Liver (tissue), 9 donors: ENCODE data around the gene ADAM10. TPM values are rescaled to one million over a fixed set of nuclear protein-coding genes. Genes with fewer than 3 reads are reported as not detected.

Experiments used
- DNase-seq: peaks from one replicate; pipeline ENCODE4 v3.0.0-alpha.2; 2017; ENCODE audit warnings: low spot score
- H3K27ac ChIP-seq, 2 donors: one replicate each; pipeline ENCODE4 v1.7.0; 2013; ENCODE audit warnings: inconsistent platforms in 2 of 2, low read length in 2 of 2, control low read depth in 1 of 2, low read depth in 1 of 2, mild to moderate bottlenecking in 1 of 2
- H3K27me3 ChIP-seq, 4 donors: one replicate each; pipeline versions ENCODE4 v1.6.1 to v1.7.0; 2013; ENCODE audit warnings: low read length in 3 of 4, inconsistent platforms in 1 of 4, mild to moderate bottlenecking in 1 of 4, moderate library complexity in 1 of 4; ENCODE audit not compliant: control insufficient read depth in 4 of 4, insufficient read depth in 4 of 4
- H3K36me3 ChIP-seq, 4 donors: one replicate each; pipeline versions ENCODE4 v1.6.1 to v1.7.0; 2013; ENCODE audit warnings: low read length in 3 of 4, mild to moderate bottlenecking in 3 of 4, low read depth in 1 of 4, moderate library complexity in 1 of 4; ENCODE audit not compliant: control insufficient read depth in 4 of 4, insufficient read depth in 3 of 4
- H3K4me1 ChIP-seq, 4 donors: one replicate each; pipeline versions ENCODE4 v1.6.1 to v1.7.0; 2013; ENCODE audit warnings: low read length in 3 of 4, mild to moderate bottlenecking in 3 of 4, moderate library complexity in 1 of 4; ENCODE audit not compliant: control insufficient read depth in 4 of 4, insufficient read depth in 4 of 4
- H3K4me3 ChIP-seq, 3 donors: one replicate each; pipeline versions ENCODE4 v1.6.1 to v1.7.0; 2013; ENCODE audit warnings: low read length in 3 of 3, control low read depth in 1 of 3, low read depth in 1 of 3, mild to moderate bottlenecking in 1 of 3
- H3K9ac ChIP-seq, 2 donors: one replicate each; pipeline ENCODE4 v1.7.0; 2013; ENCODE audit warnings: low read length in 2 of 2, mild to moderate bottlenecking in 2 of 2, moderate library complexity in 2 of 2, control low read depth in 1 of 2, low read depth in 1 of 2
- H3K9me3 ChIP-seq, 4 donors: one replicate each; pipeline versions ENCODE4 v1.6.1 to v1.7.0; 2013; ENCODE audit warnings: low read length in 3 of 4; ENCODE audit not compliant: control insufficient read depth in 4 of 4
- EGR1 ChIP-seq, 2 donors: IDR thresholded peaks; 2 replicates each; pipeline ENCODE4 v1.6.1; 2016 to 2018; ENCODE audit warnings: antibody characterized with exemption in 2 of 2, low read depth in 2 of 2
- FOXA1 ChIP-seq: IDR thresholded peaks from 2 replicates; pipeline ENCODE4 v1.6.1; 2016; ENCODE audit warnings: antibody characterized with exemption
- FOXA2 ChIP-seq: IDR thresholded peaks from 2 replicates; pipeline ENCODE4 v1.6.1; 2016; ENCODE audit warnings: antibody characterized with exemption
- HNF4A ChIP-seq, 2 donors: conservative IDR thresholded peaks; 2 replicates each; pipeline ENCODE4 v1.6.1; 2016; ENCODE audit warnings: antibody characterized with exemption in 2 of 2, mild to moderate bottlenecking in 2 of 2
- HNF4G ChIP-seq: IDR thresholded peaks from 2 replicates; pipeline ENCODE4 v1.6.1; 2016; ENCODE audit warnings: antibody characterized with exemption
- JUND ChIP-seq, 2 donors: IDR thresholded peaks; 2 replicates each; pipeline ENCODE4 v1.6.1; 2016; ENCODE audit warnings: antibody characterized with exemption in 2 of 2
- NR2F2 ChIP-seq: IDR thresholded peaks from 2 replicates; pipeline ENCODE4 v1.6.1; 2016; ENCODE audit warnings: antibody characterized with exemption
- RAD21 ChIP-seq, 2 donors: IDR thresholded peaks; 2 replicates each; pipeline ENCODE4 v1.6.1; 2016; ENCODE audit warnings: antibody characterized with exemption in 2 of 2, mild to moderate bottlenecking in 2 of 2
- RXRA ChIP-seq, 2 donors: IDR thresholded peaks; 2 replicates each; pipeline ENCODE4 v1.6.1; 2017 to 2018; ENCODE audit warnings: antibody characterized with exemption in 2 of 2, mild to moderate bottlenecking in 1 of 2
- SP1 ChIP-seq: IDR thresholded peaks from 2 replicates; pipeline ENCODE4 v1.6.1; 2018; ENCODE audit warnings: antibody characterized with exemption, mild to moderate bottlenecking
- TAF1 ChIP-seq: conservative IDR thresholded peaks from 2 replicates; pipeline ENCODE4 v1.6.1; 2016; ENCODE audit warnings: antibody characterized with exemption, mild to moderate bottlenecking
- YY1 ChIP-seq: IDR thresholded peaks from 2 replicates; pipeline ENCODE4 v1.6.1; 2016; ENCODE audit warnings: antibody characterized with exemption, mild to moderate bottlenecking
- WGBS: extraction: QIAGEN DNeasy Blood & Tissue Kit; methylation state at CpG from one replicate; pipeline ENCODE4 v1.1.7; 2013; 5-methylcytosine and 5-hydroxymethylcytosine counted together
- polyA plus RNA-seq, 2 donors: library from polyadenylated mRNA; stranded (reverse) in 1 of 2; unstranded in 1 of 2; fragments of 200-250 nt in 1 of 2; fragments of >200 nt in 1 of 2; fragmentation: Nextera tagmentation in 1 of 2; extraction: Ambion mirVana in 1 of 2; gene quantifications; one replicate each; pipeline versions ENCODE4 v1.2.1 to v1.2.3, GENCODE V29; 2013 to 2015
- total RNA-seq, 2 donors: library from RNA; depleted of rRNA; stranded (reverse); fragments of >200 nt; gene quantifications; one replicate each; pipeline ENCODE4 v1.2.3, GENCODE V29; 2014
- TF ChIP-seq, protein P1 (sequence below): IDR thresholded peaks from 2 replicates; pipeline ENCODE4 v1.6.1; 2016; ENCODE audit warnings: antibody characterized with exemption
- TF ChIP-seq, protein P2 (sequence below): fragments of 150-350 bp; IDR thresholded peaks from 2 replicates; pipeline ENCODE4 v1.5.1; 2017; ENCODE audit warnings: improper control_type of control experiment, low read depth, low read length; ENCODE audit not compliant: missing input control
- TF ChIP-seq, protein P3 (sequence below): IDR thresholded peaks from 2 replicates; pipeline ENCODE4 v1.6.1; 2016; ENCODE audit warnings: antibody characterized with exemption
- TF ChIP-seq, protein P4 (sequence below): IDR thresholded peaks from 2 replicates; pipeline ENCODE4 v1.6.1; 2016; ENCODE audit warnings: antibody characterized with exemption
- donor health status: healthy.
- donor health status: healthy.
- donor health status: healthy.
- donor health status: healthy.
- donor health status: healthy.

Gene ADAM10
- total and polyA plus RNA-seq, 4 donors = 12.6 to 55.6 (median 34.6) TPM

DNA sequence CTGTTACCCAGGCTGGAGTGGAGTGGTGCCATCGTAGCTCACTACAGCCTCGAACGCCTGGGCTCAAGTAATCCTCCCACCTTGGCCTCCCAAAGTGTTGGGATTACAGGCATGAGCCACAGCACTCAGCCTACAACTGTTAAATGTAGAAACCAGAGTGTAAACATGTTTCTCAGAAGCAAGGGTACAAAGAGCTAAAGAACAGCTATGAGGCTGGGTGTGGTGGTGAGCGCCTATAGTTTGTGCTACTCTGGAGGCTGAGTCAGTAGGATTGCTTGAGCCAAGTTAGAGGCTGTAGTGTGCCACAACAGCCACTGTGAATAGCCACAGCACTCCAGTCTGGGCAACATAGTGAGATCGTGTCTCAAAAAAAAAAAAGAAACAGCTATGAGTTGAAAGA, 16.8 kb upstream of the ADAM10 start (continued):
- TF ChIP-seq EGR1 (IDR thresholded peaks at IDR 0.05; ENCODE audit: low read depth in 2 of 2) (no peak), HNF4G (no peak), JUND (IDR thresholded peaks at IDR 0.05) (no peak), RAD21 (IDR thresholded peaks at IDR 0.05) (no peak)

DNA sequence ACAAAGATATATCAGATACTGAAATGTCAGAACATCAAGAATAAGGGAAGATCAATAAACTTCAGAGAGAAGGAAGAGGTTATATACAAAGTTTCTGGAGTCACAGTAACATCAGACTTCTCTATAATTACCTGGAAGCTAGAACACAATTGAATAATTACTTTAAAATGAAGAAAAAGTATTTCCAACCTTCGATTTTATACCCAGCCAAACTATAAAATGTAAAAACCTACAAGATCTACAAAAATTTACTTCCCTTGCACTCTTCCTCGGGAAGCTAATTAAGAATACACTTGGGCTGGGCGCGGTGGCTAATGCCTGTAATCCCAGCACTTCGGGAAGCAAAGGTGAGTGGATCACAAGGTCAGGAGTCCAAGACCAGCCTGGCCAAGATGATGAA, 15.0 kb upstream of the ADAM10 start:
- Histone ChIP-seq H3K4me3 (no peak overlapping the region), H3K27ac (no peak overlapping the region), H3K27me3 (no peaks in the 10 kb centered on the region), H3K4me1 (no peaks in the 10 kb centered on the region), H3K9ac (no peak overlapping the region), H3K9me3 (peaks cover 0 to 2% (median 0%) of the 10 kb centered on the region in 4 donors), H3K36me3 (no peaks in the 10 kb centered on the region)
- 92% methylated on average over 5 of the region's 5 CpGs for WGBS
- no peak for TF ChIP-seq JUND (IDR thresholded peaks at IDR 0.05)
- TF ChIP-seq RAD21 (IDR thresholded peaks at IDR 0.05) = no peak
- TF ChIP-seq, protein P1, sequence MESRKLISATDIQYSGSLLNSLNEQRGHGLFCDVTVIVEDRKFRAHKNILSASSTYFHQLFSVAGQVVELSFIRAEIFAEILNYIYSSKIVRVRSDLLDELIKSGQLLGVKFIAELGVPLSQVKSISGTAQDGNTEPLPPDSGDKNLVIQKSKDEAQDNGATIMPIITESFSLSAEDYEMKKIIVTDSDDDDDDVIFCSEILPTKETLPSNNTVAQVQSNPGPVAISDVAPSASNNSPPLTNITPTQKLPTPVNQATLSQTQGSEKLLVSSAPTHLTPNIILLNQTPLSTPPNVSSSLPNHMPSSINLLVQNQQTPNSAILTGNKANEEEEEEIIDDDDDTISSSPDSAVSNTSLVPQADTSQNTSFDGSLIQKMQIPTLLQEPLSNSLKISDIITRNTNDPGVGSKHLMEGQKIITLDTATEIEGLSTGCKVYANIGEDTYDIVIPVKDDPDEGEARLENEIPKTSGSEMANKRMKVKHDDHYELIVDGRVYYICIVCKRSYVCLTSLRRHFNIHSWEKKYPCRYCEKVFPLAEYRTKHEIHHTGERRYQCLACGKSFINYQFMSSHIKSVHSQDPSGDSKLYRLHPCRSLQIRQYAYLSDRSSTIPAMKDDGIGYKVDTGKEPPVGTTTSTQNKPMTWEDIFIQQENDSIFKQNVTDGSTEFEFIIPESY = no peak
- TF ChIP-seq NR2F2 = no peak
- no peak for TF ChIP-seq RXRA (IDR thresholded peaks at IDR 0.05)
- no peak for DNase-seq

DNA sequence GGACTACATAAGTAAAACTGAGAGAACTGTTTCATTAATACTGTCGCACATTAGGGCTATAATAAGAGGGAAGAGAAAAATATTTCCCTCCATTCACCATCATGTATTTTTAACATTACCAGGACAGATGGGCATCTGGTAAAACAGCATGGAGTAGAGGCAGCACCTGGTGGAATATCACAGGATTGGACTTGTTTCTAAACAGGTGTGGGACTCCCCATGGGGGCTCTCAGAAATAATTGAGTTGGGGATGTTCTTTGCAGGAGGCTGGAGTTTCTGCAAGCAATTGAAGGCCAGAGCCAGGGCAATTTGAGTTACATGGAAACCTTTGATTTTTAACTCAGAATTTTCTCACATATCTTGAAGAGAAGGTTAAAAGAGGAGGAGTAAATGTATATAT, 13.2 kb upstream of the ADAM10 start:
- WGBS = 97% methylated on average over 1 of the region's 1 CpG
- H3K27me3 ChIP-seq = no peaks in the 10 kb centered on the region
- TF ChIP-seq, protein P2, sequence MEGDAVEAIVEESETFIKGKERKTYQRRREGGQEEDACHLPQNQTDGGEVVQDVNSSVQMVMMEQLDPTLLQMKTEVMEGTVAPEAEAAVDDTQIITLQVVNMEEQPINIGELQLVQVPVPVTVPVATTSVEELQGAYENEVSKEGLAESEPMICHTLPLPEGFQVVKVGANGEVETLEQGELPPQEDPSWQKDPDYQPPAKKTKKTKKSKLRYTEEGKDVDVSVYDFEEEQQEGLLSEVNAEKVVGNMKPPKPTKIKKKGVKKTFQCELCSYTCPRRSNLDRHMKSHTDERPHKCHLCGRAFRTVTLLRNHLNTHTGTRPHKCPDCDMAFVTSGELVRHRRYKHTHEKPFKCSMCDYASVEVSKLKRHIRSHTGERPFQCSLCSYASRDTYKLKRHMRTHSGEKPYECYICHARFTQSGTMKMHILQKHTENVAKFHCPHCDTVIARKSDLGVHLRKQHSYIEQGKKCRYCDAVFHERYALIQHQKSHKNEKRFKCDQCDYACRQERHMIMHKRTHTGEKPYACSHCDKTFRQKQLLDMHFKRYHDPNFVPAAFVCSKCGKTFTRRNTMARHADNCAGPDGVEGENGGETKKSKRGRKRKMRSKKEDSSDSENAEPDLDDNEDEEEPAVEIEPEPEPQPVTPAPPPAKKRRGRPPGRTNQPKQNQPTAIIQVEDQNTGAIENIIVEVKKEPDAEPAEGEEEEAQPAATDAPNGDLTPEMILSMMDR = no peak
- TF ChIP-seq FOXA1 (no peak), FOXA2 (no peak)
- TF ChIP-seq, protein P1 = no peak
- no peak overlapping the region for H3K9ac ChIP-seq
- no peak overlapping the region for H3K4me3 ChIP-seq
- H3K36me3 ChIP-seq = no peaks in the 10 kb centered on the region
- H3K9me3 ChIP-seq = peaks cover 0 to 2% (median 0%) of the 10 kb centered on the region in 4 donors
- peaks cover 0 to 5% (median 2%) of the 10 kb centered on the region in 4 donors for H3K4me1 ChIP-seq
- DNase-seq = no peak
- H3K27ac ChIP-seq = no peak overlapping the region

DNA sequence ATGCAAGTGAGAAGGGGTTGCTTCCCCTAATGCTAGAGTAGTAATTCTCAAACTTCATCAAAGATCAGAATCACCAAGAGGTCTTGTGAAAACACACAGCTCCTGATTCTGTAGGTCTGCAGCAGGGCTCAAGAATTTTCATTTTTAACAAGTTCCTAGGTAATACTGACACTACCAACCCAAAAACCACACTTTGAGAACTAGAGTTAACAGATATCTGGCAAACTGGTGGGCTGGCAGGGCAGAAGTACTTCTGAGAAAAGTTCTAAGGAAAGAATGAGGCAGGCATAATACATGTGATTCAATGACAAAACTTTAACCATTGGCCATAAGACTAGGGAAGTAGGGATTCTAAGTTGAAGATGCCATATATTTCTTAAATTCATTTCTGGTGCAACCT, 12.8 kb upstream of the ADAM10 start:
- H3K4me3 ChIP-seq = no peak overlapping the region
- H3K27me3 ChIP-seq = no peaks in the 10 kb centered on the region
- H3K36me3 ChIP-seq = no peaks in the 10 kb centered on the region
- peaks cover 0 to 2% (median 0%) of the 10 kb centered on the region in 4 donors for H3K9me3 ChIP-seq
- peaks cover 0 to 5% (median 2%) of the 10 kb centered on the region in 4 donors for H3K4me1 ChIP-seq
- no peak overlapping the region for H3K9ac ChIP-seq
- no peak for DNase-seq
- H3K27ac ChIP-seq = no peak overlapping the region
- TF ChIP-seq NR2F2 (no peak), FOXA2 (no peak), JUND (IDR thresholded peaks at IDR 0.05) (no peak), RAD21 (IDR thresholded peaks at IDR 0.05) (no peak), HNF4G (no peak), HNF4A (conservative IDR thresholded peaks at IDR 0.05) (no peak), SP1 (no peak), TAF1 (no peak), FOXA1 (no peak), YY1 (no peak), EGR1 (IDR thresholded peaks at IDR 0.05; ENCODE audit: low read depth in 2 of 2) (no peak)
- TF ChIP-seq, protein P3, sequence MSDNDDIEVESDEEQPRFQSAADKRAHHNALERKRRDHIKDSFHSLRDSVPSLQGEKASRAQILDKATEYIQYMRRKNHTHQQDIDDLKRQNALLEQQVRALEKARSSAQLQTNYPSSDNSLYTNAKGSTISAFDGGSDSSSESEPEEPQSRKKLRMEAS = no peak
- TF ChIP-seq, protein P2 = no peak
- TF ChIP-seq, protein P4, sequence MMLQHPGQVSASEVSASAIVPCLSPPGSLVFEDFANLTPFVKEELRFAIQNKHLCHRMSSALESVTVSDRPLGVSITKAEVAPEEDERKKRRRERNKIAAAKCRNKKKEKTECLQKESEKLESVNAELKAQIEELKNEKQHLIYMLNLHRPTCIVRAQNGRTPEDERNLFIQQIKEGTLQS = no peak
